Cardiac muscle cell (in vitro differentiated cells and primary cell): Measurements from ENCODE around the gene EFCAB11. TPM values are rescaled to one million over a fixed set of nuclear protein-coding genes. Genes with fewer than 3 reads are reported as not detected.
A peak's percentile ranks its signal among the peaks of the same experiment; 100 is the strongest.

Experiments
- DNase-seq, 2 donors: peaks; one replicate each; pipeline versions ENCODE4 v3.0.0 to v3.0.0-alpha.2; 2010 to 2017; ENCODE audit warnings: low read depth in 1 of 2, low spot score in 1 of 2
- H3K27ac ChIP-seq: fragments of 200-600 bp; sonication (generic); 2 replicates; pipeline ENCODE4 v1.5.1; 2016
- H3K27me3 ChIP-seq: fragments of 200-600 bp; sonication (generic); 2 replicates; pipeline ENCODE4 v1.6.0; 2016; ENCODE audit warnings: control low read depth
- H3K36me3 ChIP-seq: fragments of 200-600 bp; sonication (generic); 2 replicates; pipeline ENCODE4 v1.5.1; 2016; ENCODE audit warnings: control low read depth
- H3K4me1 ChIP-seq: fragments of 200-600 bp; sonication (generic); 2 replicates; pipeline ENCODE4 v1.8.1; 2017; ENCODE audit warnings: low read depth, mild to moderate bottlenecking, mixed run types
- H3K4me3 ChIP-seq: fragments of 200-600 bp; sonication (generic); 2 replicates; pipeline ENCODE4 v1.5.1; 2016; ENCODE audit warnings: mild to moderate bottlenecking
- H3K9me3 ChIP-seq: fragments of 200-600 bp; sonication (generic); 2 replicates; pipeline ENCODE4 v1.5.1; 2017; ENCODE audit warnings: low read depth, mild to moderate bottlenecking, control low read depth
- CTCF ChIP-seq: IDR thresholded peaks from 2 replicates; pipeline ENCODE4 v1.5.1; 2012; ENCODE audit warnings: low read depth, mild to moderate bottlenecking, low read length
- polyA plus RNA-seq: library from polyadenylated mRNA; unstranded; fragments of >200 nt; fragmentation: Nextera tagmentation; extraction: Ambion mirVana; gene quantifications from 2 replicates; pipeline ENCODE4 v1.2.1, GENCODE V29; 2016
- total RNA-seq: library from RNA; depleted of rRNA; stranded (reverse); fragments of >200 nt; gene quantifications from 2 replicates; pipeline ENCODE4 v1.2.3, GENCODE V29; 2016

EFCAB11 gene
- total RNA-seq (12.3 and 13.1 TPM in 2 replicates), polyA plus RNA-seq (14.7 and 20.3 TPM in 2 replicates)

GRCh38 chr14:89954070-89955021 is at the start of gene EFCAB11:
Gene EFCAB11 (minus strand): TSS chr14:89954730. CDS start chr14:89954660, 70 bp downstream.
- H3K27ac ChIP-seq = peak within 1 kb of the TSS; percentile 60
- H3K4me3 ChIP-seq = peak within 1 kb of the TSS; percentile 61
- H3K9me3 ChIP-seq = no peaks in the 10 kb centered on the region
- DNase-seq = peak; percentile 99
- H3K4me1 ChIP-seq = peaks cover 21% of the 10 kb centered on the region
- H3K36me3 ChIP-seq = no peaks in the 10 kb centered on the region
- TF ChIP-seq CTCF = peak; percentile 17
- H3K27me3 ChIP-seq = no peaks in the 10 kb centered on the region

GRCh38 chr14:90003526-90004307 is 49.2 kb upstream of the EFCAB11 start:
- Histone ChIP-seq H3K27ac (no peak overlapping the region), H3K36me3 (peaks cover 18% of the 10 kb centered on the region), H3K27me3 (no peaks in the 10 kb centered on the region), H3K4me3 (no peak overlapping the region), H3K9me3 (no peaks in the 10 kb centered on the region), H3K4me1 (no peaks in the 10 kb centered on the region)
- TF ChIP-seq CTCF = no peak
- no peak for DNase-seq

GRCh38 chr14:90000935-90001334 is 46.4 kb upstream of the EFCAB11 start:
- H3K9me3 ChIP-seq = no peaks in the 10 kb centered on the region
- DNase-seq = no peak
- peaks cover 28% of the 10 kb centered on the region for H3K36me3 ChIP-seq
- H3K27me3 ChIP-seq = no peaks in the 10 kb centered on the region
- TF ChIP-seq CTCF = no peak
- no peak overlapping the region for H3K4me3 ChIP-seq
- H3K27ac ChIP-seq = no peak overlapping the region
- no peaks in the 10 kb centered on the region for H3K4me1 ChIP-seq

GRCh38 chr14:89996963-89997362 is 42.4 kb upstream of the EFCAB11 start:
- peaks cover 55% of the 10 kb centered on the region for H3K36me3 ChIP-seq
- no peaks in the 10 kb centered on the region for H3K27me3 ChIP-seq
- no peak overlapping the region for H3K27ac ChIP-seq
- H3K9me3 ChIP-seq = no peaks in the 10 kb centered on the region
- no peaks in the 10 kb centered on the region for H3K4me1 ChIP-seq
- no peak overlapping the region for H3K4me3 ChIP-seq
- DNase-seq = no peak
- TF ChIP-seq CTCF = no peak

- Histone ChIP-seq H3K9me3 (no peaks in the 10 kb centered on the region), H3K36me3 (peaks cover 46% of the 10 kb centered on the region), H3K27ac (no peak overlapping the region), H3K4me3 (no peak overlapping the region), H3K4me1 (no peaks in the 10 kb centered on the region), H3K27me3 (no peaks in the 10 kb centered on the region)
- TF ChIP-seq CTCF = no peak
- DNase-seq = no peak
Observed at GRCh38 chr14:89992273-89992672, 37.7 kb upstream of the EFCAB11 start.
